ENCODE results near the gene PHACTR1.

Gene PHACTR1

GRCh38 chr6:12947151-12947871 is 230.7 kb downstream of the PHACTR1 start:
- no peak for DNase-seq (ENCODE audit: low read depth)
- no peak for TF ChIP-seq CTCF (IDR thresholded peaks at IDR 0.05; ENCODE audit: low read depth, low read length, missing control alignments)
- H3K4me3 ChIP-seq (ENCODE audit: low read depth, low read length) = no peak overlapping the region
- in situ Hi-C loops (cut with HindIII; ENCODE audit: low sequenced_read_pairs) = no loop called here

GRCh38 chr6:12947967-12948366 is 231.4 kb downstream of the PHACTR1 start:
- DNase-seq (ENCODE audit: low read depth) = no peak
- no peak overlapping the region for H3K4me3 ChIP-seq (ENCODE audit: low read depth, low read length)
- TF ChIP-seq CTCF (IDR thresholded peaks at IDR 0.05; ENCODE audit: low read depth, low read length, missing control alignments) = no peak
- in situ Hi-C loops (cut with HindIII; ENCODE audit: low sequenced_read_pairs) = no loop called here

- no peak overlapping the region for H3K4me3 ChIP-seq (ENCODE audit: low read depth, low read length)
- no peak for DNase-seq (ENCODE audit: low read depth)
- in situ Hi-C loops (cut with HindIII; ENCODE audit: low sequenced_read_pairs) = no loop called here
- TF ChIP-seq CTCF (IDR thresholded peaks at IDR 0.05; ENCODE audit: low read depth, low read length, missing control alignments) = no peak
These were observed 234.4 kb downstream of the PHACTR1 start for GRCh38 chr6:12950976-12951375.

- no peak overlapping the region for H3K4me3 ChIP-seq (ENCODE audit: low read depth, low read length)
- no peak for TF ChIP-seq CTCF (IDR thresholded peaks at IDR 0.05; ENCODE audit: low read depth, low read length, missing control alignments)
- DNase-seq (ENCODE audit: low read depth) = no peak
- in situ Hi-C loops (cut with HindIII; ENCODE audit: low sequenced_read_pairs) = no loop called here
These were observed 234.8 kb downstream of the PHACTR1 start for GRCh38 chr6:12951415-12951814.

GRCh38 chr6:12952318-12952717 is 235.8 kb downstream of the PHACTR1 start:
- in situ Hi-C loops (cut with HindIII; ENCODE audit: low sequenced_read_pairs) = no loop called here
- TF ChIP-seq CTCF (IDR thresholded peaks at IDR 0.05; ENCODE audit: low read depth, low read length, missing control alignments) = no peak
- H3K4me3 ChIP-seq (ENCODE audit: low read depth, low read length) = no peak overlapping the region
- DNase-seq (ENCODE audit: low read depth) = no peak

GRCh38 chr6:12955956-12956355 is 239.4 kb downstream of the PHACTR1 start:
- no peak overlapping the region for H3K4me3 ChIP-seq (ENCODE audit: low read depth, low read length)
- TF ChIP-seq CTCF (IDR thresholded peaks at IDR 0.05; ENCODE audit: low read depth, low read length, missing control alignments) = no peak
- DNase-seq (ENCODE audit: low read depth) = no peak
- in situ Hi-C loops (cut with HindIII; ENCODE audit: low sequenced_read_pairs) = no loop called here
